Erythroblast (primary cell): Measurements from ENCODE around the gene UBXN1.

ENCODE experiments used
- GATA1 ChIP-seq: IDR thresholded peaks from 2 replicates; pipeline ENCODE4 v1.6.1; 2011; ENCODE audit warnings: low read depth, mild to moderate bottlenecking, control low read depth, low read length, moderate library complexity
- POLR2A ChIP-seq: IDR thresholded peaks from 2 replicates; pipeline ENCODE4 v1.6.1; 2011; ENCODE audit warnings: mild to moderate bottlenecking, low read length

DNA sequence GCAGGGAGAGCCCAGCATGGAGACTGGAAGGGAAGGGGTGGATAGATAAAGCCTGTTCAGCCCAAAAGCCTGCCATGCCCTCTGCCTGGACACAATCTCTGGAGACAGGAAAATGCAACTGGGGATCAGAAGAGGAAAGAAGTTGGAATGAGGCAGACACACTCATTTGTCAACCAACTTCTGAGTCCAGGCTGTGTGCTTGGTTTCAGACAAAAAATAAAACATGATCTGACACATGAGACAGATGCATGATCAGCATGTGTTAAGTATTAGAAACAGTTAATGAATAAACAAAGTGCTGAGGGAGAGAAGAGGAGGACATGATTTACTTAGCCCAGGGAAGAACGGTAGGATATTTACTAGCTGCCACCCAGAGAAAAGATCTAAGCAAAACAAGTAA lies 9.6 kb upstream of the UBXN1 start:
- no peak for TF ChIP-seq POLR2A
- TF ChIP-seq GATA1, result no peak
